ENCODE results near the gene RB1.

Gene RB1

GRCh38 chr13:48369988-48370387 is 66.4 kb downstream of the RB1 start:
- Histone ChIP-seq H3K9ac (ENCODE audit: low read depth, low read length) (no peak overlapping the region), H3K27ac (ENCODE audit: low read length) (no peak overlapping the region), H3K4me1 (ENCODE audit: insufficient read depth, low read length) (no peaks in the 10 kb centered on the region), H3K9me3 (ENCODE audit: insufficient read depth, low read depth, low read length) (no peaks in the 10 kb centered on the region), H3K4me3 (ENCODE audit: low read length) (no peak overlapping the region), H3K36me3 (ENCODE audit: insufficient read depth, low read depth, low read length) (0 out of 2 replicates have a peak, but pooled peaks cover 5% of the 10 kb centered on the region), H3K27me3 (ENCODE audit: insufficient read depth, low read length) (no peaks in the 10 kb centered on the region)

DNA sequence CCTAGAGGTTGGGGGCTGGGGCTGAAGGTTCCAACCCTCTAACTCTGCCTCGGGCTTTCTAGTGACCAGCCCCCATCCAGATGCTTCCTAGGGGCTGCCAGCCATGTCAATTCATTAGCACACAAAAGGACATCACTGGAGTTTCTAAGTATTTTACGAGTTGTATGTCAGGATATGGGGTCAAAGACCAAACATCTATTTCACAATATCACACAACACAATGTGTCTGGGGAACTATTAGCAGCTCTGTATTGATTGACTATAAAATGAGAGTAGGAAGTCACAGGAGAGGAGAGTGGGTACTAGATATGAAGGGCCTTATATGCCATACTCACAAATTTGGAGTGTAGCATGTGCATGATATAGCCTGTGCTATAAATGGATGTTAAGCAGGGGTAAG is 67.3 kb downstream of the RB1 start:
- Histone ChIP-seq H3K9me3 (ENCODE audit: insufficient read depth, low read depth, low read length) (no peaks in the 10 kb centered on the region), H3K27ac (ENCODE audit: low read length) (no peak overlapping the region), H3K9ac (ENCODE audit: low read depth, low read length) (no peak overlapping the region), H3K27me3 (ENCODE audit: insufficient read depth, low read length) (no peaks in the 10 kb centered on the region), H3K36me3 (ENCODE audit: insufficient read depth, low read depth, low read length) (0 out of 2 replicates have a peak, but pooled peaks cover 6% of the 10 kb centered on the region), H3K4me1 (ENCODE audit: insufficient read depth, low read length) (no peaks in the 10 kb centered on the region), H3K4me3 (ENCODE audit: low read length) (no peak overlapping the region)

- 0 out of 2 replicates have a peak, but pooled peaks cover 3% of the 10 kb centered on the region for H3K36me3 ChIP-seq (ENCODE audit: insufficient read depth, low read depth, low read length)
- no peaks in the 10 kb centered on the region for H3K27me3 ChIP-seq (ENCODE audit: insufficient read depth, low read length)
- no peak overlapping the region for H3K9ac ChIP-seq (ENCODE audit: low read depth, low read length)
- no peaks in the 10 kb centered on the region for H3K4me1 ChIP-seq (ENCODE audit: insufficient read depth, low read length)
- no peaks in the 10 kb centered on the region for H3K9me3 ChIP-seq (ENCODE audit: insufficient read depth, low read depth, low read length)
- H3K4me3 ChIP-seq (ENCODE audit: low read length) = no peak overlapping the region
- H3K27ac ChIP-seq (ENCODE audit: low read length) = no peak overlapping the region
These were observed 74.3 kb downstream of the RB1 start for GRCh38 chr13:48377857-48378256.

DNA sequence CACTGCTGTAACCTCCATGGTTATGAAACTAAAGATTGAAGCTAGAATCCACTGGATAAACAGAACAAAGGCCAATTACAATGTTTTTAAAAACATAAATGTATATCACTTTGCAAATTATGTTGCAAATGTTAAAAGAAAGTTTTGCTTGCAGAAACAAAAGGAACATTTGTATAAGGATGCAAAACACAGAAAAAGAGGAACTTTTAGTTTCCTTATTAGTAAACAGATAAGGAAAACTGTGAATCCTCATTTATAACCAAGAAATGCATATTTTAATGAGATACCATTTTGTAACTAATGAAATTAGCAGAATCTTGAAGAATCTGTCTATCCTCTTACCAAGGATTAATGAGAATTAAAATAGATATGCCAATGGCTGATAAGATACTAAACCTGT is 77.0 kb downstream of the RB1 start:
- H3K36me3 ChIP-seq (ENCODE audit: insufficient read depth, low read depth, low read length) = no peaks in the 10 kb centered on the region
- no peaks in the 10 kb centered on the region for H3K4me1 ChIP-seq (ENCODE audit: insufficient read depth, low read length)
- H3K9me3 ChIP-seq (ENCODE audit: insufficient read depth, low read depth, low read length) = no peaks in the 10 kb centered on the region
- H3K27ac ChIP-seq (ENCODE audit: low read length) = no peak overlapping the region
- H3K4me3 ChIP-seq (ENCODE audit: low read length) = no peak overlapping the region
- no peaks in the 10 kb centered on the region for H3K27me3 ChIP-seq (ENCODE audit: insufficient read depth, low read length)
- H3K9ac ChIP-seq (ENCODE audit: low read depth, low read length) = no peak overlapping the region

- H3K27ac ChIP-seq (ENCODE audit: low read length) = no peak overlapping the region
- H3K4me1 ChIP-seq (ENCODE audit: insufficient read depth, low read length) = no peaks in the 10 kb centered on the region
- H3K4me3 ChIP-seq (ENCODE audit: low read length) = no peak overlapping the region
- H3K9me3 ChIP-seq (ENCODE audit: insufficient read depth, low read depth, low read length) = no peaks in the 10 kb centered on the region
- no peaks in the 10 kb centered on the region for H3K27me3 ChIP-seq (ENCODE audit: insufficient read depth, low read length)
- no peaks in the 10 kb centered on the region for H3K36me3 ChIP-seq (ENCODE audit: insufficient read depth, low read depth, low read length)
- H3K9ac ChIP-seq (ENCODE audit: low read depth, low read length) = no peak overlapping the region
These were observed 79.8 kb downstream of the RB1 start for GRCh38 chr13:48383384-48383783.

DNA sequence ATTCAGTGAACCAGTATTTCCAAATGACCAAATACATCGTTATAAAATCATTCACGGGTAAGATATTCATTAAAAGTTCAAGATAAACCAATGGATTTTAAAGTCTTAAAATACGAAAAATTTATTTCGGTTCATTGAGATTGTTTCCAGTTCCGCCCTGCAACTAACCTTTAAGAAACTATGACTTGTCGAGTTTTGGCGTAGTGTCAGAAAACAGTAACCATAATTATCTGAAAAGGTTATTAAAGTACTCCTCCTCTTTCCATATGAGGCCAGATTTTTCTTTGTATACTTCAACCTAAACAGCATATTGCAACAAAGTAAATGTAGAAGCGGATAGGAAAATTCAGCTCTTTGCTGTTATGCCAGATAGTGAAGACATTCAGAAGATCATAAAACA is 83.3 kb downstream of the RB1 start:
- Histone ChIP-seq H3K36me3 (ENCODE audit: insufficient read depth, low read depth, low read length) (no peaks in the 10 kb centered on the region), H3K4me1 (ENCODE audit: insufficient read depth, low read length) (no peaks in the 10 kb centered on the region), H3K4me3 (ENCODE audit: low read length) (no peak overlapping the region), H3K9ac (ENCODE audit: low read depth, low read length) (no peak overlapping the region), H3K27me3 (ENCODE audit: insufficient read depth, low read length) (no peaks in the 10 kb centered on the region), H3K27ac (ENCODE audit: low read length) (no peak overlapping the region), H3K9me3 (ENCODE audit: insufficient read depth, low read depth, low read length) (no peaks in the 10 kb centered on the region)

DNA sequence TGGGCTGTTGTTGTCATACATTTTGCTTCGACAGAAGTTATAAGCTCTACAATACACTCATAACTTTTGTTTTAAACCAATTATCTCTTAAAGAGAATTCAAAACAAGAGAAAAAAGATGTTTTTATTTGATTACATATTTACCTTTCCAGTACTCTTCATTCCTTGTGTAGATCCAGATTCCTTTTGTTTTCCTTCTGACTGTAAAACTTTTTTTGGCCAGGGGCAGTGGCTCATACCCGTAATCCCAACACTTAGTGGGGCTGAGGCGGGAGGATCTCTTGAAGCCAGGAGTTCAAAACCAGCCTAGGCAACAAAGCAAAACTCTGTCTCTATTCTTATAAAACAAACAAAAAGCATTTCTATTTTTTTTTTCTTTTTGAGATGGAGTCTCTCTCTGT is 87.7 kb downstream of the RB1 start:
- H3K4me3 ChIP-seq (ENCODE audit: low read length) = no peak overlapping the region
- no peak overlapping the region for H3K9ac ChIP-seq (ENCODE audit: low read depth, low read length)
- no peak overlapping the region for H3K27ac ChIP-seq (ENCODE audit: low read length)
- H3K9me3 ChIP-seq (ENCODE audit: insufficient read depth, low read depth, low read length) = no peaks in the 10 kb centered on the region
- H3K4me1 ChIP-seq (ENCODE audit: insufficient read depth, low read length) = no peaks in the 10 kb centered on the region
- no peaks in the 10 kb centered on the region for H3K27me3 ChIP-seq (ENCODE audit: insufficient read depth, low read length)
- no peaks in the 10 kb centered on the region for H3K36me3 ChIP-seq (ENCODE audit: insufficient read depth, low read depth, low read length)

- Histone ChIP-seq H3K4me1 (ENCODE audit: insufficient read depth, low read length) (no peaks in the 10 kb centered on the region), H3K9ac (ENCODE audit: low read depth, low read length) (no peak overlapping the region), H3K4me3 (ENCODE audit: low read length) (no peak overlapping the region), H3K9me3 (ENCODE audit: insufficient read depth, low read depth, low read length) (no peaks in the 10 kb centered on the region), H3K27me3 (ENCODE audit: insufficient read depth, low read length) (no peaks in the 10 kb centered on the region), H3K36me3 (ENCODE audit: insufficient read depth, low read depth, low read length) (no peaks in the 10 kb centered on the region), H3K27ac (ENCODE audit: low read length) (no peak overlapping the region)
These were observed 89.6 kb downstream of the RB1 start for GRCh38 chr13:48393030-48393697.

GRCh38 chr13:48393698-48394085 is 90.1 kb downstream of the RB1 start:
- H3K27ac ChIP-seq (ENCODE audit: low read length) = no peak overlapping the region
- no peak overlapping the region for H3K4me3 ChIP-seq (ENCODE audit: low read length)
- H3K4me1 ChIP-seq (ENCODE audit: insufficient read depth, low read length) = no peaks in the 10 kb centered on the region
- no peaks in the 10 kb centered on the region for H3K27me3 ChIP-seq (ENCODE audit: insufficient read depth, low read length)
- H3K9ac ChIP-seq (ENCODE audit: low read depth, low read length) = no peak overlapping the region
- H3K9me3 ChIP-seq (ENCODE audit: insufficient read depth, low read depth, low read length) = no peaks in the 10 kb centered on the region
- no peaks in the 10 kb centered on the region for H3K36me3 ChIP-seq (ENCODE audit: insufficient read depth, low read depth, low read length)

GRCh38 chr13:48397744-48398143 is 94.2 kb downstream of the RB1 start:
- Histone ChIP-seq H3K27me3 (ENCODE audit: insufficient read depth, low read length) (no peaks in the 10 kb centered on the region), H3K4me1 (ENCODE audit: insufficient read depth, low read length) (no peaks in the 10 kb centered on the region), H3K4me3 (ENCODE audit: low read length) (no peak overlapping the region), H3K27ac (ENCODE audit: low read length) (no peak overlapping the region), H3K9ac (ENCODE audit: low read depth, low read length) (no peak overlapping the region), H3K9me3 (ENCODE audit: insufficient read depth, low read depth, low read length) (no peaks in the 10 kb centered on the region), H3K36me3 (ENCODE audit: insufficient read depth, low read depth, low read length) (no peaks in the 10 kb centered on the region)

DNA sequence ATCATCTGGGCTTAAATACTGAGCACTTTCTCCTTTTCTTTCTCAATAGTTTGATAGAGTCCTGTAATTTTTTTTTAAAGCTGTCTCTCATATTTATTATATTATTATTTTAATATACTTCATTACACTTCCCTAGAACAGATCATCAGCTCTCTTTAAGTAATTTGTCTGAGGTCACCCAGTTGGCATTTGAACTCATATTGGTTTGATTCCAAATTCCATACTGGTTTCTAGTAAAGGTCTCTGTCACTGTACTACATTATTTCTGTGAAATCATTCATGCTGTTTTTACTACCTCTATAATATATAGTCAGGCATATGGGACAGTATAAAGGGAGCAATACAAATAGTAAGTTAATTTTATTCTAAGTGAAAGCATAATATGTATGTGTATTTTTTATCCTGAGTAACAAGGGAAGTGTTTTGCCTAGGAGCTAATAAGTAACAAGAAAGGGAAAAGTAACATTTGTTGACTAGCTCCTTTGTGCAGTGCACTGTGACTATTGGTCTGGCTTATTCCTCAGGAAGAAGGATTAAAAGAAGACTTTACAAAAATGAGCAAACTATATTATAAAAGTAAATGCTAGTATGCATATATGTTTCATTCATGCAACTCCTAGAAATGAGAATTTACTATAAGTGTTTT is 95.0 kb downstream of the RB1 start:
- Histone ChIP-seq H3K4me3 (ENCODE audit: low read length) (no peak overlapping the region), H3K27ac (ENCODE audit: low read length) (no peak overlapping the region), H3K27me3 (ENCODE audit: insufficient read depth, low read length) (no peaks in the 10 kb centered on the region), H3K9me3 (ENCODE audit: insufficient read depth, low read depth, low read length) (no peaks in the 10 kb centered on the region), H3K4me1 (ENCODE audit: insufficient read depth, low read length) (no peaks in the 10 kb centered on the region), H3K9ac (ENCODE audit: low read depth, low read length) (no peak overlapping the region), H3K36me3 (ENCODE audit: insufficient read depth, low read depth, low read length) (no peaks in the 10 kb centered on the region)

DNA sequence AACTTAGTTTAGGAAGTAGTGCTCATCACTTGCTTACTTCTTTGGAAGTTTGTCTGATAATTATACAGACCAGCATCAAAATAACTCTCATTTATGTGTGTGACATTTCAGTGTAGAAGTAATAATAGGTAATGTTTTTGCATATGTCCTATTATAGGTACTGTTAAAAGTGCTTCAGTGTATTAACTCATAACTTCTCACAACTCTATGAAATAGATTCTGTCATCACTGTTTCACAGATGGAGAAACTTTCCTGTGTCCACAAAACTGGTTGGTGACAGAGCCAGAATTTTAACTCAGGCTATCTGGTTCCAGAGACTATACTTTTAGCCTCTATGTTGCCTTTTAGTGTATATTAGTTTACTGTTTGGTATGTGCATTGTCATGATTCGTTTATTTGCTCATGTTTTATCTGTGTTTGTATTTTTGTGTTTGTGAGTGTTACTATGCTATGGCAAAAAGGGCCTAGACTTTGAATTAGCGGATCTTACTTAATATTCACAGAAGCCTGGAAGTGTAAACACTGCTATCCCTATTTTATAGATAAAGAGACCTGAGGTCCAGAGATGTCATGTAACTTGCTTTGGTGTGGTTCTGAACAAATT is 96.6 kb downstream of the RB1 start:
- no peak overlapping the region for H3K9ac ChIP-seq (ENCODE audit: low read depth, low read length)
- H3K4me1 ChIP-seq (ENCODE audit: insufficient read depth, low read length) = no peaks in the 10 kb centered on the region
- H3K4me3 ChIP-seq (ENCODE audit: low read length) = no peak overlapping the region
- H3K27me3 ChIP-seq (ENCODE audit: insufficient read depth, low read length) = no peaks in the 10 kb centered on the region
- H3K36me3 ChIP-seq (ENCODE audit: insufficient read depth, low read depth, low read length) = no peaks in the 10 kb centered on the region
- H3K27ac ChIP-seq (ENCODE audit: low read length) = no peak overlapping the region
- no peaks in the 10 kb centered on the region for H3K9me3 ChIP-seq (ENCODE audit: insufficient read depth, low read depth, low read length)

Data from iPS-20b (cell line).